ENCODE measurements around the gene PLAGL1. TPM values are rescaled to one million over a fixed set of nuclear protein-coding genes. Genes with fewer than 3 reads are reported as not detected.

The PLAGL1 gene
- total and polyA plus RNA-seq, 12 donors = 5.4 to 24.6 (median 12.5) TPM

DNA sequence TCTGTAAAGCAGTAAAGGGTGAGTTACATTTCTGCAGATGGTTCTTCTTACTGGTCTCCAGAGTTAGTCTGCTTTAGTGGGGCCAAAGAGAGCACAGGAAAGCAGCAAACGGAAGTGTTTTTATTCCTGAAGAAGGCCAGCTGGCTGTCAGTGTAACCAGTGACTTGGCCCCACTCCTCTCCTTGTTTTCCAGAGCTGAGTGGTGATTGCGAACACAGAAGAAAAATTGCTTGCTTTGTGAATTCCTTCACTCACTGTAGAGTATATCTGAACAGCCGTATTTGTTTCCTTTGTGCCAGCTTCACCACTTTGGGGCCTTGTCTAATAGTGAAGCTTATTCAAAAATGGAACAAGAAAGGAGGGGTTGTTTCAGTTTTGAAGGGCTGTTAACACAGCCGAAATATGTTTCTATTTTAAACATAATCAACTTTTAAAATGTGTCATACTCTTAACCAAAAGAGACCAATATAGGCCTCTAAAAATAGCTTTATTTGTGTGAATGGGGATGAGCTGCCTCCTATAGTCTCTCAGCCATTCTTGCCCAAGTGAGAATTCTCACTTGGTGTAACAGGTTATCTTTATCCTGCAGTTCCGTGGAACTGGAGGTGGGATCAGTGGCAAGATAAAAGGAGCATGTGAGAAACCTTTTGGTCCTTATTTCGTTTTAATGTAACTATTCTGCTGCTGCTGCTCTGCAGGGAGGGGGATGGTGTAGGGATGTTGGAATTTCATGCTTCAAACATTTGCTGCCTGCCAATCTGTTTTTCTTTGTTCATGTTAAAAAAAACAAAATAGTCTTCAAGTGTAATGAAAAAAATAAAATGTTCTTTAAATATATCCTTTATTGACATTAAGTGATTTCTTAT is 105.9 kb downstream of the PLAGL1 start:
- H3K9me3 ChIP-seq = peaks cover 0 to 5% (median 0%) of the 10 kb centered on the region in 11 donors
- H3K27ac ChIP-seq = peak overlapping the region in 8 of 10 donors; percentile 3 to 77 (median 57)
- no peak overlapping the region for H3K4me3 ChIP-seq
- ATAC-seq (peak; percentile 65 to 93 (median 90)), DNase-seq (peak in 1 of 2 donors; percentile 61)
- 22% methylated on average over 6 of the region's 6 CpGs for WGBS, 2 donors
- H3K27me3 ChIP-seq = no peaks in the 10 kb centered on the region
- H3K4me1 ChIP-seq = peaks cover 0 to 24% (median 17%) of the 10 kb centered on the region in 9 donors
- intact Hi-C loops (cut with DNase I) = no loop called here
- TF ChIP-seq, protein P1, sequence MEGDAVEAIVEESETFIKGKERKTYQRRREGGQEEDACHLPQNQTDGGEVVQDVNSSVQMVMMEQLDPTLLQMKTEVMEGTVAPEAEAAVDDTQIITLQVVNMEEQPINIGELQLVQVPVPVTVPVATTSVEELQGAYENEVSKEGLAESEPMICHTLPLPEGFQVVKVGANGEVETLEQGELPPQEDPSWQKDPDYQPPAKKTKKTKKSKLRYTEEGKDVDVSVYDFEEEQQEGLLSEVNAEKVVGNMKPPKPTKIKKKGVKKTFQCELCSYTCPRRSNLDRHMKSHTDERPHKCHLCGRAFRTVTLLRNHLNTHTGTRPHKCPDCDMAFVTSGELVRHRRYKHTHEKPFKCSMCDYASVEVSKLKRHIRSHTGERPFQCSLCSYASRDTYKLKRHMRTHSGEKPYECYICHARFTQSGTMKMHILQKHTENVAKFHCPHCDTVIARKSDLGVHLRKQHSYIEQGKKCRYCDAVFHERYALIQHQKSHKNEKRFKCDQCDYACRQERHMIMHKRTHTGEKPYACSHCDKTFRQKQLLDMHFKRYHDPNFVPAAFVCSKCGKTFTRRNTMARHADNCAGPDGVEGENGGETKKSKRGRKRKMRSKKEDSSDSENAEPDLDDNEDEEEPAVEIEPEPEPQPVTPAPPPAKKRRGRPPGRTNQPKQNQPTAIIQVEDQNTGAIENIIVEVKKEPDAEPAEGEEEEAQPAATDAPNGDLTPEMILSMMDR (IDR thresholded peaks at IDR 0.05) = no peak
- H3K36me3 ChIP-seq = no peaks in the 10 kb centered on the region

DNA sequence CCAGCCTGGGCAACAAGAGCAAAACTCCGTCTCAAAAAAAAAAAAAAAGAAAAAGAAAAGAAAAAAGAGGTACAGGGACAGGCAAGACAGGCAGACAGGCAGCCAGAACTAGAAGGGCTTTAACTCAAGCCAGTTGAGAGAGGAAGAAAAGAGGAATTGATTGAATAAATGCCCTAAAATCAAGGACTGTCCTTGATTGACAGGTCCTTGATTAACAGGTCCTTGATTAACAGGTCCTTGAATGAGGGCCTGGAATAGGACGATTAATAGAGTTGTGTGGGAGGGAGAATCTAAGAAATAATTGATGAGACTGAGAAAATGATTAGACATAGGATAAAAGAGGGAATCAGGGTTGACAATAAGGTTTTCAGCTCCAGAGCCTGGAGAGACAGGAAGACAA is 107.7 kb downstream of the PLAGL1 start:
- H3K36me3 ChIP-seq = no peaks in the 10 kb centered on the region
- H3K4me3 ChIP-seq = no peak overlapping the region
- intact Hi-C loops (cut with DNase I) = no loop called here
- H3K27ac ChIP-seq = no peak overlapping the region
- ATAC-seq (no peak), DNase-seq (no peak)
- TF ChIP-seq, protein P1 (IDR thresholded peaks at IDR 0.05) = no peak
- H3K9me3 ChIP-seq = no peaks in the 10 kb centered on the region
- no peaks in the 10 kb centered on the region for H3K27me3 ChIP-seq
- WGBS, 2 donors = 81 to 90% methylated on average over 2 of the region's 2 CpGs
- peaks cover 0 to 24% (median 17%) of the 10 kb centered on the region in 9 donors for H3K4me1 ChIP-seq

DNA sequence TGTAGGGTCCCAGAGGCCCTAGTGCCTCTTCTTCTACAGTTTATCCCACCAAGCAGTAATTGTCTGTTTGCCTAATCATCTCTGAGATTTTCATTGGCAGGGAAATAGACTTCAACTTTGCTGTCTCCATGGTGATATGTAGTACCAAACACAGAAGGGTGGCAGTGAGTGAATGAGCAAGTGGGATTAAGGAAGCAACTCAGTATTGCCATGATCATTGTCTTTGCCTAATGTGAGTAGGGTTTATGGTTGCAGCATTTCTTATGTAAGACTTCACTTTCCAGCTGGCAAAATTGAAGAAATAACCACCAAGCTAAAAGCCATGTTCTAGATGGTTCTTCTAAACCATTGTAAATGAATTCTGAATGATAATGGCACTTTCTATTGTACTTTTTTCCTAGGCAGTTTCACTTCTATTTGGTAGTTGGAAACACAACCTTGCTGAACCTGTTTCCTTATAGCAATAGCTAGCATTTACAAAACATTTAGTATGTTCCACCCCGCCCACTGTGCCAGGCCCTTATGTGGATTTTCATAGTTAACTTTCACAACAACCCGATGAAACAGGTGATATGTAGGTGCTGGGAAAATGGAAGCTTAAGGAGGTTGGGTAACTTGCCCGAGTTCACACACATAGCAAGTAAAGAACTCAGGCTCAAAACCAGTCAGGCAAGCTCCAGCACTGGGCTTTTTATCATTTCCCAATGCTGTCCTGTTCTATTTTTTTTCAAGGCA is 111.8 kb downstream of the PLAGL1 start:
- no peak for DNase-seq
- TF ChIP-seq, protein P1 (IDR thresholded peaks at IDR 0.05) = no peak

DNA sequence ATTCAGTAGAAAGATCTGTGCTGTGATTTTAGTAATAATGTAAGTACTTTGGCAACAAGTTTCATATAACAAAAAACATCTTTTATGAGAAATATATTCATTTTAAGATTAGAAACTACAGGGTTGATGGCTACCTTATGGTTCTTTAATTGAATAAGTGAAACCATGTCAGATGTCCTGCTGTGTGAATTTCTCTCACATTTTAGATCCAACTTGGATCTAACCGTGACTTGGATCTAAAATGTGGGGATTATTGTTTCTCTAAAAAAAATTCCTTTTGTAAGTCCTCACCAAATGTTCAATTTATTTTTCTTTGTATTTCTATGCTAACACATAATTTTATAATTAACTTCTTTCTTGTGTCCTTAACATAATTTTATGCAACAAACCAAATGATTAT is 113.4 kb downstream of the PLAGL1 start:
- no peak overlapping the region for H3K27ac ChIP-seq
- ATAC-seq = no peak
- WGBS, 2 donors = 80 to 87% methylated on average over 1 of the region's 1 CpG

More for the DNA sequence above, 111.8 kb downstream of the PLAGL1 start:
- Histone ChIP-seq H3K4me1 (peaks cover 0 to 1% (median 0%) of the 10 kb centered on the region in 9 donors), H3K4me3 (no peak overlapping the region), H3K27ac (no peak overlapping the region), H3K27me3 (no peaks in the 10 kb centered on the region), H3K9me3 (no peaks in the 10 kb centered on the region), H3K36me3 (no peaks in the 10 kb centered on the region)
- intact Hi-C loops (cut with DNase I) = no loop called here
- WGBS, 2 donors = 91 to 96% methylated on average over 3 of the region's 3 CpGs
- ATAC-seq = no peak

More for the DNA sequence above, 113.4 kb downstream of the PLAGL1 start:
- Histone ChIP-seq H3K4me3 (no peak overlapping the region), H3K36me3 (no peaks in the 10 kb centered on the region), H3K27me3 (no peaks in the 10 kb centered on the region), H3K4me1 (no peaks in the 10 kb centered on the region), H3K9me3 (no peaks in the 10 kb centered on the region)
- TF ChIP-seq, protein P1 (IDR thresholded peaks at IDR 0.05) = no peak
- no peak for DNase-seq
- intact Hi-C loops (cut with DNase I) = no loop called here

All from heart right ventricle (tissue), 16 donors.